Kidney (tissue), 14 donors: Measurements from ENCODE around the gene RAPGEF5. TPM values are rescaled to one million over a fixed set of nuclear protein-coding genes. Genes with fewer than 3 reads are reported as not detected.

ENCODE experiments used
- DNase-seq, 5 donors: peaks; one replicate each; pipeline ENCODE4 v3.0.0-alpha.2; 2013 to 2020
- FAIRE-seq: peaks from 2 replicates; lab custom pipeline; 2012; peaks lifted over from hg19 to GRCh38; lab: Jason Lieb, UNC
- H3K27ac ChIP-seq, 2 donors: one replicate each; pipeline ENCODE4 v1.7.0; 2013; ENCODE audit warnings: low read depth in 2 of 2, low read length in 2 of 2, inconsistent platforms in 1 of 2
- H3K27me3 ChIP-seq: one replicate; pipeline ENCODE4 v1.7.1; 2013; ENCODE audit warnings: low read length, inconsistent platforms; ENCODE audit not compliant: control insufficient read depth, insufficient read depth
- H3K36me3 ChIP-seq, 3 donors: one replicate each; pipeline versions ENCODE4 v1.7.0 to v1.7.1; 2013; ENCODE audit warnings: low read length in 3 of 3, control low read depth in 1 of 3, inconsistent platforms in 1 of 3; ENCODE audit not compliant: insufficient read depth in 3 of 3, control insufficient read depth in 2 of 3
- H3K4me1 ChIP-seq, 3 donors: one replicate each; pipeline versions ENCODE4 v1.7.0 to v1.7.1; 2013; ENCODE audit warnings: low read length in 3 of 3, inconsistent platforms in 1 of 3, low read depth in 1 of 3; ENCODE audit not compliant: control insufficient read depth in 2 of 3, insufficient read depth in 2 of 3
- H3K4me3 ChIP-seq, 3 donors: one replicate each; pipeline versions ENCODE4 v1.7.0 to v1.8.1; 2013; ENCODE audit warnings: low read length in 3 of 3, control low read depth in 1 of 3, inconsistent platforms in 1 of 3
- H3K9ac ChIP-seq, 3 donors: one replicate each; pipeline versions ENCODE4 v1.7.0 to v1.7.1; 2013; ENCODE audit warnings: low read length in 3 of 3, control low read depth in 1 of 3, inconsistent platforms in 1 of 3
- H3K9me3 ChIP-seq, 3 donors: one replicate each; pipeline versions ENCODE4 v1.7.0 to v1.7.1; 2013; ENCODE audit warnings: low read length in 3 of 3, control low read depth in 1 of 3, inconsistent platforms in 1 of 3; ENCODE audit not compliant: control insufficient read depth in 2 of 3, insufficient read depth in 1 of 3
- CTCF ChIP-seq: IDR thresholded peaks from 3 replicates; pipeline ENCODE4 v1.5.1; 2012; ENCODE audit warnings: mild to moderate bottlenecking, moderate library complexity, borderline replicate concordance; ENCODE audit not compliant: insufficient read depth; ENCODE audit errors: extremely low read depth
- intact Hi-C: fragments of 100-400 bp; cut with DNase I; formaldehyde crosslinking; loops from one replicate; pipeline ENCODE4 v1.11.1; 2022
- polyA plus RNA-seq: library from polyadenylated mRNA; stranded (reverse); fragments of 350-450 nt; fragmentation: Illumina TruSeq; extraction: RNeasy Lipid Tissue Mini Kit (QIAGEN cat#74804); gene quantifications from one replicate; pipeline ENCODE4 v1.2.3, GENCODE V29; 2014; ENCODE audit warnings: low read depth, low replicate concordance; ENCODE audit not compliant: insufficient read depth
- total RNA-seq: library from RNA; stranded (reverse); fragmentation: NEBNext Ultra II Directional; extraction: Animal tissue kit (Norgen Biotek cat#: 25700); gene quantifications from one replicate; pipeline ENCODE4 v1.2.1, GENCODE V29; 2021
- donor health status: control.
- donor health status: control.
- donor health status: control.
- donor health status: control.
- donor health status: control.
- donor health status: DM: yes; HTN: yes; CAD: no.
- donor health status: Normal renal cell carcinoma (clear cell type).

Gene RAPGEF5
- total and polyA plus RNA-seq, 2 donors from 2014 or later, result 3.9 to 67.8 TPM

DNA sequence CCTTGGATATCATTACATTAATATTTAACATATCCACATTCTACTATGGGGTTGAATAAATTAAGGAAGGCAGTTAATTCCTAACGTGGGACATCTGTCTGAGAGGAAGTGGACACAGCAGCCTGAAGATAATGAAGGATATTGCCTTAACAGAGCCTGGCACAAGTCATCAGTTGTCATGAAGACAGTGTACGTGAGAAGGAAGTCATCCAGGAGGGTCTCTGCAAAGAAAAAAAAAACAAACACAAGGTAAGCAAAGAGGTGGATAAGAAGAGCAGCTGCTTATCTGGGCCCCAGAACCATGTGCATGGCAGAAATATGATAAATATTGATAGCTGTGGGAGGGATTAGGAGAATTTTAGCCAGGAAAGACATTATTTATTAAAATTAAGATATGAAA, 190.0 kb downstream of the RAPGEF5 start:
- DNase-seq (no peak), FAIRE-seq (no peak)
- no peak overlapping the region for H3K27ac ChIP-seq
- no peaks in the 10 kb centered on the region for H3K4me1 ChIP-seq
- H3K9me3 ChIP-seq, result no peaks in the 10 kb centered on the region
- no peak for TF ChIP-seq CTCF
- H3K4me3 ChIP-seq, result no peak overlapping the region
- H3K9ac ChIP-seq, result no peak overlapping the region
- H3K27me3 ChIP-seq, result no peaks in the 10 kb centered on the region
- intact Hi-C loops, result no loop called here
- H3K36me3 ChIP-seq, result peaks cover 0 to 4% (median 0%) of the 10 kb centered on the region in 3 donors

GRCh38 chr7:22159341-22159740, 197.6 kb downstream of the RAPGEF5 start:
- H3K27me3 ChIP-seq, result no peaks in the 10 kb centered on the region
- H3K9me3 ChIP-seq, result no peaks in the 10 kb centered on the region
- no peak overlapping the region for H3K27ac ChIP-seq
- intact Hi-C loops, result no loop called here
- no peaks in the 10 kb centered on the region for H3K4me1 ChIP-seq
- no peak for FAIRE-seq
- no peak overlapping the region for H3K9ac ChIP-seq
- peaks cover 0 to 2% (median 0%) of the 10 kb centered on the region in 3 donors for H3K36me3 ChIP-seq
- no peak for TF ChIP-seq CTCF
- no peak for DNase-seq
- no peak overlapping the region for H3K4me3 ChIP-seq

DNA sequence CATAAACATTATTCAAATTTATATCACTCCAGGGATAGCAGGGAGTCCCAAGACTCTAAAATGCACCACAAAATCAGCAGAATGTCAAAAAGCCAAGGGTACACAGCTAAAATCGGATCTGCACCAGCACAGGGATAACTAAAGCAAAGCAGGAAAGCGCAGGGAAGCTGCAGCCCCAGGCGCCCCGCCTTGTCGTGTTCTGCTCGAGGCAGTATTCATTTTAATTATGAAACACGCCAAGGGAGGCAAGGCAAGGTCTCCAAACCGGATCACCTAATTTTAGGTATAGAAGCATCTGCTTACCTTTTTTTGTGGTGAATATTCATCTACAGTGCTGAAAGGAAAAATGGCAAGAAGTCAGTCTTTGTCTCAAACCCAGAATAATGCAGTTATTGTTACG, 199.4 kb downstream of the RAPGEF5 start:
- FAIRE-seq (no peak), DNase-seq (no peak)
- TF ChIP-seq CTCF, result no peak
- H3K9ac ChIP-seq, result no peak overlapping the region
- H3K27ac ChIP-seq, result no peak overlapping the region
- peaks cover 0 to 2% (median 0%) of the 10 kb centered on the region in 3 donors for H3K36me3 ChIP-seq
- no peaks in the 10 kb centered on the region for H3K27me3 ChIP-seq
- H3K4me1 ChIP-seq, result no peaks in the 10 kb centered on the region
- no peaks in the 10 kb centered on the region for H3K9me3 ChIP-seq
- intact Hi-C loops, result no loop called here
- no peak overlapping the region for H3K4me3 ChIP-seq

GRCh38 chr7:22156205-22156604, 200.7 kb downstream of the RAPGEF5 start:
- Histone ChIP-seq H3K9me3 (no peaks in the 10 kb centered on the region), H3K4me3 (no peak overlapping the region), H3K4me1 (no peaks in the 10 kb centered on the region), H3K27ac (no peak overlapping the region), H3K36me3 (peaks cover 0 to 2% (median 0%) of the 10 kb centered on the region in 3 donors), H3K9ac (no peak overlapping the region), H3K27me3 (no peaks in the 10 kb centered on the region)
- intact Hi-C loops, result no loop called here
- DNase-seq (no peak), FAIRE-seq (no peak)
- no peak for TF ChIP-seq CTCF
